T47D (cell line): ENCODE data around the gene LOXHD1.

Experiments used
- DNase-seq, 2 experiments: peaks; one replicate each; pipeline versions ENCODE4 v3.0.0 to v3.0.0-alpha.2; 2011 to 2012; ENCODE audit warnings: low read depth in 1 of 2, low spot score in 1 of 2
- JUND ChIP-seq: IDR thresholded peaks from 2 replicates; pipeline ENCODE4 v1.6.1; 2012; ENCODE audit warnings: low read depth
- in situ Hi-C: cut with HindIII; loops from 2 replicates; pipeline ENCODE4 v1.10.0; 2016; ENCODE audit warnings: low sequenced_read_pairs, low pct_unique_long_range_greater_than_20kb

Gene LOXHD1

DNA sequence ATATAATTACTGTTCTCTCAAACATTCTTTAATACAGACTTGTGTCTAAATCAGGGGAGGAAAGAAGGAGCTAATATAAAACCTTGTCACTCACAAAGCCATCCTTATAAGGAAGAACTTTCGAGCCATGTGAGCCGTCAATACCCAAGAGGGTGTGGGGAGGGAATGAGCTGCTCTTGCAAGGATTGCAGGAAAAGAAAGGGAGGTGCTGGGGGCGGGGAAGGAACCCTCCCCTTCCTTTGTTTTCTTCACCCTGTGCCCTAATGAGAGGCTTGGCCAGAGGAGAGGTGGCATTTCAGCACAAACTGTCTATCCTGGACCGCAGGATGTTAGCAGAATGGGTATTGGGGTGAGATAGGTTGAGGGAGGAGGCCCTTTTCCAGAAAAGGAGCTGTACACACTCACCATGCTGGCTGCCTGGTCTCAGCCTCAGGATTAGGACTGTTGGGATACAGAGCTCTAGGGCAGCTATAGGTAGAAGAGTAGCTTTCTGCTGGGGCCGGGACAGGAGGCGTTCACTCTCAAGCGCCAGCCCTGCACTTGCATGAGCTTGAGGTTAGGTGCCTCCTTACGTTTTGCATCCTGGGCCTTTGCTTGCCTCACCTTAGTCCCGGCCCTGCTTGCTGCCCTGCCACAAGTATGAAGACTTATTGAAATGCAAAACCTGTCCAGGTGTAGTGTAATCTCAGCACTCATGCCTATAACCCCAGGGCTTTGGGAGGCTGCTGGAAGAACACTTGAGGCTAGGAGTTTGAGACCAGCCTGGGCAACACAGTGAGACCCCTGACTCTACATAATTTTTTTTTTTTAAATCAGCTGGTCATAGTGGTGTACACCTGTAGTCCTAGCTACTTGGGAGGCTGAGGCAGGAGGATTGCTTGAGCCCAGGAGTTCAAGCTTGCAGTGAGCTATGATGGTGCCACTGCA, 190.5 kb downstream of the LOXHD1 start:
- in situ Hi-C loops, result no loop called here
- peak in 1 of 2 experiments; percentile 44 for DNase-seq
- no peak for TF ChIP-seq JUND

GRCh38 chr18:46464926-46465655, 191.9 kb downstream of the LOXHD1 start:
- DNase-seq, result no peak
- no peak for TF ChIP-seq JUND
- in situ Hi-C loops, result no loop called here

- DNase-seq, result no peak
- TF ChIP-seq JUND, result no peak
- in situ Hi-C loops, result no loop called here
Measured at GRCh38 chr18:46462523-46462922, 194.5 kb downstream of the LOXHD1 start.

DNA sequence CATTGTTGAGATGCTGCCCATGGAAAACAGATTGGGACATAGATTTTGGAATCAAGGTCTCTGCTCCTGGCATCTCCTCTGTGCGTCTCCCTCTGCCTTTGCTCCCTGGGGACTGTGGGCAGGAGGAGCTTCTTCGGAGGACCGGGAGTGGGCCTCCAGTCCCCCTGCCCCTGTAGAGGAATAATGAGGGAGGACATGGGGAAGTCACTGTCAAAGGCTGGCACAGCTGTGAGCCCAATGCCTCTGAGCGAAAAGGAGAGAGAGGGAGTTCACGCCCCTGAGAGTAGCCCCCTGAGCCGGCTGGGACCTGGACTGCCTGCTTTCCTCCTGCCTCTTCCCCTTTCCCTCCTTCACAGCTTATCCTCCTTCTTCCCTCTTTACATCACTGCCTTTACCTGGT, 195.0 kb downstream of the LOXHD1 start:
- in situ Hi-C loops, result no loop called here
- DNase-seq, result no peak
- no peak for TF ChIP-seq JUND

GRCh38 chr18:46460754-46461153, 196.3 kb downstream of the LOXHD1 start:
- no peak for DNase-seq
- in situ Hi-C loops, result no loop called here
- no peak for TF ChIP-seq JUND

DNA sequence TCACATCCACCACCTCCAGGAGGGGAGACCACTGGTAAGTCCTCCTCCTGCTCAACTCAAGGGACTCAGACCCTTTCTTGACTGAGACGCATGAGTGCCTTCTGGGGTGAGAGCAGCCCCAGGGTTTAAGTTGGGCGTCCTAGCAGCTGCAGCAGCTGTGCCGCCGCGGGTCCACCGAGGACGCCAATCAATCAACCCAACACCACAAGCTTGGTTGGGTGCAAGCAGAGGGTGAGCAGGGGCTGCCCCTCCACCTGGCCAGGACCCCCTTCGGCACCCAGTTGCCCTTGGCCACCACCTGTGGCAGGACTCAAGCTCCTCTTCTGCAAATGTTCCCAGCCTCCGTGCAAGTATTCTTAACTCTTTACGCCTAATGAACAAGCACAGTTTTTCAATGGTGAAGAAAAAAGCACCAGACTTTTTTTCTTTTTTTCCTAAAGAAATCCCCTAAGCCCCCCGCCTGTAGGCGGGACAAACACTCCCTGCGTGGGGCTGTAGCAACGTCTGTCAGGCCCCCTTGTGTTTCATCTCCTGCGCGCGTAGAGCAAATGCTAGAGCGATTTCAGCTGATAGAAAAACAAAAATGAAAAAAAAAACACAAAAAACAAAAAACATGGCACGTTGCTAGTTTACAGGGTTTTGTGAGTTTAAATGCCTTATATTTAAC, 197.1 kb downstream of the LOXHD1 start:
- DNase-seq, result no peak
- TF ChIP-seq JUND, result no peak
- in situ Hi-C loops, result no loop called here

- DNase-seq, result peak in 1 of 2 experiments; percentile 31
- in situ Hi-C loops, result no loop called here
- TF ChIP-seq JUND, result no peak
Measured at GRCh38 chr18:46458472-46458871, 198.5 kb downstream of the LOXHD1 start.

GRCh38 chr18:46456691-46457090, 200.3 kb downstream of the LOXHD1 start:
- DNase-seq, result no peak
- no peak for TF ChIP-seq JUND
- in situ Hi-C loops, result no loop called here

GRCh38 chr18:46452820-46453219, 204.2 kb downstream of the LOXHD1 start:
- TF ChIP-seq JUND, result no peak
- no peak for DNase-seq
- in situ Hi-C loops, result no loop called here

DNA sequence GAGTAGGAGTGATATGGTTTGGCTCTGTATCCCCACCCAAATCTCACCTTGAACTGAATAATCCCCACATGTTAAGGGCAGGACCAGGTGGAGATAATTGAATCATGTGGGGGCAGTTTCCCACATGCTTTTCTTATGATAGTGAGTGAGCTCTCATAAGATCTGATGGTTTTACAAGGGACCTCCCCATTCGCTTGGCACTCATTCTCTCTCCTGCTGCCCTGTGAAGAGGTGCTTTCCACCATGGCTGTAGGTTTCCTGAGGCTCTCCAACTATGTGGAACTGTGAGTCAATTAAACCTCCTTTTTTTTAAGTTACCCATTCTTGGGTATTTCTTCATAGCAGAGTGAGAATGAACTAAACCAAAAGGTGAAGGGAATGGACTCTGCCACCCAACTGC, 207.5 kb downstream of the LOXHD1 start:
- no peak for TF ChIP-seq JUND
- DNase-seq, result no peak
- in situ Hi-C loops, result no loop called here

DNA sequence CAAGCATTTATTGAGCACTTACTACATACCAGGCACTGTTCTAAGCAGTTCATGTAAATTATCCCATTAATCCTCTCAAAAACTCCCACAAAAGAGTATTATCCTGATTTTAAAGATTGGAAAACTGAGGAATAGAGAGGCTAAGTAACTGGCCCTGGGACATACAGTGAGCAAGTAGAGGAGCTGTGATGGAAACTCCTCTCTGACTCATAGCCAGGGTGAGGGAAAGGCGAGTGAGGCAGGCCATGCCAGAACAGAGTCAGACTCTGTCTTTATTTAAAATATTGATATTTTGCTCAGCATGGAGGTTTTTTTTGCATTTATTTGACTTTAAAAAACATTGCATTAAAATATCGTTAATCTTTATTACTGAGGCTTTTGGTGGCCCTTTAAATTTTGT, 208.0 kb downstream of the LOXHD1 start:
- in situ Hi-C loops, result no loop called here
- no peak for DNase-seq
- TF ChIP-seq JUND, result no peak

DNA sequence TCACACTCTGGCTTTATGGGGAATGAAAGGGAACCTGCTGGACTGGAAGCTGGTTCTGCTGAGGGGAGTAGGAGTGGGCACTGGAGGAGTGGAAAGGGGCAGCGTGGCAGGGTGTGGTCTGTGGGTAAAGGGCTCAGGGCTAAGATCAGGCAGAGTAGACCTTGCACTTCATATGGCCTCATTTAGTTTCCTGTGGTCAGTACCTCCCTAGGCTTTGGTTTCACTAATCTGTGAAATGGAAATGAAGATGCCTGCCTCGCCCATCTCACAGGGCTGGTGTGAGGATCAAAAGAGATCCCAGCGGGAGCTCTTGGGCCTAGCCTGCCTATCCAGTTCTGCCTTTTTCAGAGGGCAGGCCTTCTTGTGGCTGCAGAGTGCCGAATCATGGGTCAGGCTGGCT, 208.7 kb downstream of the LOXHD1 start:
- no peak for DNase-seq
- in situ Hi-C loops, result no loop called here
- no peak for TF ChIP-seq JUND

DNA sequence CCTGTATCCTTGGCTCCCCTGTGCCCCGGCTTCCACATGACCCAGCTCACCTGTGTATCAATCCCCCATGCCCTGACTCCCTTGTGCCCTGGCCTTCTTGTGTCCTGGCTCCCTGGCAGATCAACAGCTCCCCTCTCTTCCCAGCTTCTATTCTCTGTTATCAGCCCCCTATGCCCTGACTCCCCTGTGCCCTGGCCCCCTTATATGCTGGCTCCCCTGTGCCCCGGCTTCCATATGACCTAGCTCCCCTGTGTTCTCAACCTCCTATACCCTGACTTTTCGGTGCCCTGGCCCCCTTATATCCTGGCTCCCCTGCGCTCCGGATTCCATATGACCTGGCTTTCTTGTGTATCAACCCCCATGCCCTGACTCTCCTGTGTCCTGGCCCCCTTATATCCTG, 209.2 kb downstream of the LOXHD1 start:
- in situ Hi-C loops, result no loop called here
- no peak for DNase-seq
- no peak for TF ChIP-seq JUND
